RCC 7860 (cell line): ENCODE results near the gene MPI.

Experiments used
- DNase-seq: peaks from one replicate; pipeline ENCODE4 v3.0.0-alpha.2; 2015; ENCODE audit warnings: low spot score
- FAIRE-seq: peaks from 2 replicates; lab custom pipeline; 2012; peaks lifted over from hg19 to GRCh38; lab: Jason Lieb, UNC

The MPI gene

DNA sequence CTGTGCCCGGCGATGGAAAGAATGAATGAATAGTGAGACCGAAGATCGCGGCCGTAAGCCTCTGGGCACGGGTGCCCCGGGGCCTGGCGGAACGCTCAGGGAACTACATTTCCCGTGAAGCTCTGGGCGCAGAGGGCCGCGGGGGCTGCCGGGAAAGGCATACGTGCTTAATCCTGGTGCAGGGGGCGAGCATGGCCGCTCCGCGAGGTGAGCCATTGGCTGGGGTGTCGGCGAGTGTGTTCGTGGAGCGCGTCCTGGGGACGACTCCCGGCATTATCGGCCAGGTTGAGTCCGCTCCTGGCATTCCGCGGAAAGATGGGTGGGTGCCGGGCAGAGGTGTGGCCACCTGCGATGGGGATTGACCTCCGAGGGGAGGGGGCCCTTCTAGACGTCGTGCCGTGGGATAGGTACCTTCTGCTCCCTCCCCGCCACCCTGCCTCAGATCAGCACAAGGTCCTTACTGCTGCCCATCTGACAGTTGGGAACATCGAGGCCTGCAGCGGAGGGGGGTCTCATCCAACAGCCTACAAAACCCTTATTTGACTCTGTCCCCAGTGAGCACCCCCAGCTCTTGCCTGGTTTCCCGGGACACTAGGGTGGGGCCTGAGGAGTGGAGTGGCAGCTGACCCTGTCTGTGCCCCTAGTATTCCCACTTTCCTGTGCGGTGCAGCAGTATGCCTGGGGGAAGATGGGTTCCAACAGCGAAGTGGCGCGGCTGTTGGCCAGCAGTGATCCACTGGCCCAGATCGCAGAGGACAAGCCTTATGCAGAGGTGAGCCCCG, at the start of gene MPI:
MPI (plus strand) TSS at position 160 of the 782 bp plus-strand sequence; CDS start at position 192, 32 bp downstream.
- FAIRE-seq (no peak), DNase-seq (peak; percentile 41)

GRCh38 chr15:74840851-74841775, 48.7 kb upstream of the MPI start:
- FAIRE-seq (no peak), DNase-seq (no peak)

DNA sequence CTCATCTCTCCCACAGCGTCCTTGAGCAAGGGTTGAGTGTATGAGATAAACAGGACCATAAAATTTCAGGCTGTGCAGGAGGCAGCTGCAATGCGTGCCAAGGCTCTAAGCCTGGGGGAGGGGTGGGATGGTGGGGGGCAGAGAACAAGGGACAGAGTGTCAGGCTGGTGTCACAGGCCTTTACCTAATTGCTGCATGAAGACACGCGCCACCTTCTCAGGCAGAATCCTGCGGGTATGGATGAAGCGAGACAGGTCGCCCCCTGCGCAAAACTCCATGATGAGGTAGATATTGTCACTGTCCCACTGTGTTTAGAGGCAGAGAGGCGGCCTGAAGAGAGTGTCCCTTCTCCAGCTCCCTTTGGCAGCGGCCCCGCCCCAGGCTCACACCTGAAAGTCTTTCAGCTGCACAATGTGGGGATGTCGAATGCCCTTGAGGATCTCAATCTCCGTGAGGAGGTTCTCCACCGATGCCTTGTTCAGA, 47.9 kb upstream of the MPI start:
- no peak for DNase-seq
- no peak for FAIRE-seq

DNA sequence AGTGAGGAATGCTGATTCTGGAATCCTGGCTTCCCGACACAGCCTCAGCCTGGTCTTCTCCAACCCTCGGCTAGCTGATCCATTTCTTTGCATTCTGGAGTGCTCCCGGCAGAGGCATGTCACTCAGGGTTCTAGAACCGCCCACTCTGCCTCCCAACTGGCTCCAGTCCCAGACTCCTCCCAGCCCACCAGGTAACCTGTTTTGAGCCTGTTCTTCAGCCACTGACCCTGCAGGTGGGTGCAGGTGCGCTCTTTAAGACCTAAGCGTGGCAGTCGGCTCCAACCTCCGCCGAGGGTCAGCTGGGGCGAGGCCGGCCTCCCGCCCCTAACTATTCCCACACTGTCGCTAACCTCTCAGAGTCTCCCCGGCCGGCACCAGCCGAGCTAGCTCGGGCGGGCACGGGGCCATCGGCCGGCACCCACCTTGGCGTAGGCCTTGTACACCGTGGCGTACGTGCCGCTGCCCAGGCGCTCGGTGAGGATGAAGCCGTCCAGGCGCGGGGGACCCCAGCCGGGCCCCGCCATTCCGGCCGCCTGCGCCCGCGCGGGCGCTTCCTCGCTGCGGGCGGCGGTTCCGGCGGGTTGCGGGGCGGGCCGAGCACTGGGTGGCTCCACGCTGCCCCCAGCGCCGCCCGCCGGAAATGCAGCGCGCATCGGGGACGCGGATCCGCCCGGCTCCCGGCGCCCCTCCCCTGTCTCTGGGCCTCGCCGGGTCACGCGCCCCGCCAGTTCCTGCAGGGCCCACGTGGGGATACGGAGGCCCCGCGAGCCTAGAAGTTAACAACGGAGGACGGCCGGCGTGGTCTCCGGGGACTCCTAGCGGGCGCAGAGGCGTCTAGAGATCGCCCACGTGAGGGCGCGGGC, 47.0 kb upstream of the MPI start, which contains the start of gene ULK3:
ULK3 (minus strand) TSS at position 576 of the 864 bp plus-strand sequence; CDS start at position 525, 51 bp downstream.
- peak; percentile 55 for DNase-seq
- no peak for FAIRE-seq

- DNase-seq (no peak), FAIRE-seq (no peak)
Observed at GRCh38 chr15:74843445-74843828, 46.4 kb upstream of the MPI start.

DNA sequence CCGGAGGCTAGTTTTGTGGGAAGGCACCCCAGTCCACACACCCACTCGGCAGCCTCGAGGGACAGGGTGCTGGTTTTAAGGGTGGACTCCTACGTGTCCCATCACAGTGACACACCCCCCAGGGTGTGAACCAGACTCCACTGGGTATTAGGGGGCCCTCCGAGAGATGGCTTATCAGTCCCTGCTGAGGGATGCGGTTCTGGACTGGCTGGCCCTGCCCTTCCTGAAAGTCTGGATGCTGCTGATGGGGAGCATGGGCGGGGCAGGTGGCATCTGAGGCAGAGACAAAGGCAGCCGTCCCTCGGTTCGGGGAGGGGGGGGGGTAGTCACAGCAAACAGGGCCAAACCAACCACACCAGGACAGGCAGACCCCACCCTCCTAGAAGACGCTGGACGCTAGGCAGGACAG, 45.9 kb upstream of the MPI start:
- FAIRE-seq, result no peak
- no peak for DNase-seq

- DNase-seq (no peak), FAIRE-seq (no peak)
Observed at GRCh38 chr15:74844319-74845207, 45.3 kb upstream of the MPI start.

- DNase-seq, result no peak
- no peak for FAIRE-seq
Observed at GRCh38 chr15:74845208-74845568, 44.7 kb upstream of the MPI start.

GRCh38 chr15:74845581-74845980, 44.3 kb upstream of the MPI start:
- no peak for FAIRE-seq
- DNase-seq, result no peak

- no peak for DNase-seq
- FAIRE-seq, result no peak
Observed at GRCh38 chr15:74847432-74847831, 42.4 kb upstream of the MPI start.

DNA sequence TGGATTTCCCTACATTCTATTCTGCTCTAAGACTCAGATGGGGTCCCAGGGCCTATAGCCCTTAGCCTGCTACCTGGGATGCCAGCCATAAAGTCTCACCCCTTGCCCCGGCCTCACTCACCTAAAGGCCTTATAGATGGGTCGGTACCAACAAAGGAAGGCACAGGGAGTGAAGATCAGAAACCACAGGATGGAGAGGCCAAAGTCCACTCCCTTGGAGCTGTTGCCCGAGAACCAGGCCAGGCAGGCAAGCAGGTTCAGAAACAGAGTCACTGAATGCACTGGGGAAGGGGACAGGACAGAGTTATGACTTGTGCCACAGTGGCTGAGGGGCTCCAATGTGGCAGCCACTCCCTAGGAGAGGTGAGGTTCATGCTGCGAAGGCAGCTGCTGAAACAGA, 39.4 kb upstream of the MPI start:
- DNase-seq, result no peak
- no peak for FAIRE-seq

DNA sequence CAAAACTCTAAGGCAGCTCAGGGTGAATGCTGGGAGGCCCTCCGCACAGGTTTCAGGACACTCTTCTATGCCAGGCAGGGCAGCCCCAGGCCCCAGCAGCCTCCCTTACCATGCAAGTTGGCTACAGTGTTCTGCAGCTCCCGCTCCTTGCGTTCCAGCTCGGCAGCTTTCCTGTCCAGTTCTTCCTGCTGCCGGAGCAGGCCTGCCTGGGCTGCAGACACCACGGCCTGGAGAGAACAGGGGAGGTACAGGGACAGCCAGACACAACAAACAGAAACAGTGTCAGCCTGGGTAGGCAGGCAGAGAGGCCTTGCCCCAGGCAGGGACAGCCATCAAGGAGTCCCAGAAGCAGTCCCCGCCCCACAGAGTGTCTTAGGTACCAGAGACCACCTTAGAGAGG, 37.9 kb upstream of the MPI start:
- DNase-seq (no peak), FAIRE-seq (no peak)

GRCh38 chr15:74854453-74855022, 35.3 kb upstream of the MPI start:
- DNase-seq, result no peak
- no peak for FAIRE-seq

GRCh38 chr15:74855857-74856256, 34.0 kb upstream of the MPI start:
- DNase-seq (no peak), FAIRE-seq (no peak)

GRCh38 chr15:74856537-74856936, 33.3 kb upstream of the MPI start:
- DNase-seq (no peak), FAIRE-seq (no peak)

DNA sequence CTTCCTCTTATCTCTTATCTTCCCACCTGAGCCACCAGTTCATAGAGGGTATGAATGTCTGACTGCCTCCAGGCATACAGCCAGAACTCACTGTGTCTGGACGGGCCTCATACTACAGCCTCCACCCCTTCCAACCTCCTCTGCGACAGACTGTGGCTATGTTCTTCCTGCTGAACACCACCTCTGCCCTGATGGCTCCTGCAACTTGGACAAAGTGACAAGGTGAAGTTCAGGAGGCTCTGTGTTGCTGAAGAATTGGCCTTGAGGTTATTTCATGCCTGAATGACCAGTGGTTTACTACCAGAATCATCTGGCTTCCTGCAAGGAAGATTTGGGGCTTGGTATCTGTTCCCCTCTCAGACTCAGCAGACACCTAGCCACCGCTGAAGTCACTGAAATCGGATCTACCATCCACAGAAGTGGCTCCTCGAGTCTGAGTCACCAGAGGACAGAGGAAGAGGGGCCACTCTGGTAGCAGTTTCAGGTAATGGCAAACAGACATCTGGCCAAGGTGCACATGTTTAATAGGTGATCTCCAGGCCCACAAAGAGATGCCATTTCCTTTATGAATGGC, 32.7 kb upstream of the MPI start:
- DNase-seq (no peak), FAIRE-seq (no peak)

DNA sequence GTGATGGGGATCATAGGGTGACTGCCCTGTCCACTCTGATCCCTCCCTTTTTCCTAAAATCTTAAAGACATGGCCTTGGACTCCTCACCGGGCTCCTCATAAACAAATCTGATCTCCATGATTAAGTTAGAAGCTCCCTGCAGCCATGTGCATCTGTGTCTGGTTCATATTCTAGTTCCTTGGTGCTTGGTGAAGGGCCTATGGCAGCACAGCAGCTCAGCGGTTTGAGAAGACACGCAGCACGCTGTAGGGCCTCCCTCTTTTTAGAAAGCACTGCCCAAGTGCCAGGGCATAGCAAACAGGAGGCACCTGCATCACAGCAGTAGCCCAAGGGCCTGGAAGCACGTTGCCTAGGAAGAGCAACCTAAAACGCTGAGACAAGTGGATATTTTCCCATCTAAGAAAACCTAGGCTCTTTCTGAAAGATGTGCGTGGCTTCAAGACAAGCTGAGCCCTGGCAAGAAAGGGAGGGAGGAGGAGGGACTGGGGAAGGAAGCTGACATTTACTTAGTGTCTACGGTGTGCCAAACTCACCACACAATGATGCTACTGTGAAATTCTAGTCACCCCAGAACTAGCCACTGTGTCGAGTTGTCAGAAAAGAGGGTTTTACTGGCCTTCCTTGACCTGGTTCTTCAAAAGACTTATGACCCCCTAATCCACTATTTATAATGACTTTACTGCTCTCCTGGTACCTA, 32.0 kb upstream of the MPI start:
- no peak for FAIRE-seq

DNA sequence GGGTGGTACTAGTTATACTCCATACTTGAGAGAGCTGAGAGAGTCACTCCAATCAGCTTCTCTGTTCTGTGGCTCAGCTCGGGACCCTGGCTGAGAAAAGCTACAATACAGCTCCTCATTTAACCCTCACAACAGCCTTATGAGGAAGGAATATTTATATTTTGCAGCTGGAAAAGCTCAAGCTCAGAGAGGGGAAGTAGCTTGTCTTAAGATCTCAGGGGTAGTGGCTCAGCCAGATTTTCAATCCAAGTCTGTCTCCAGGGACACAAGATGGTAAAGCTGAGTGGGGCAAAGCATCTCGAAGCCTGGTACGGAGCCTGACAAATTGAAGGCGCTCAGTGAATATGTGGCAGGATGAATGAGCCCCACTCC, 31.5 kb upstream of the MPI start:
- DNase-seq, result no peak
- FAIRE-seq, result no peak

More for the DNA sequence above, 32.0 kb upstream of the MPI start:
- no peak for DNase-seq
